Measurements from ENCODE around the gene PDE6A. TPM values are rescaled to one million over a fixed set of nuclear protein-coding genes. Genes with fewer than 3 reads are reported as not detected.

The PDE6A gene
- total RNA-seq, 1 donor from 2014 or later: 0.14 TPM

GRCh38 chr5:149961957-149962409 is 17.4 kb upstream of the PDE6A start:
- DNase-seq (ENCODE audit: low read depth) (peak; percentile 45), FAIRE-seq (no peak)
- H3K4me3 ChIP-seq (ENCODE audit: insufficient read depth, low read depth, low read length): no peak overlapping the region
- peak overlapping the region; percentile 91 for H3K4me3 Mint-ChIP-seq (ENCODE audit: unreplicated experiment)
- H3K79me2 ChIP-seq (ENCODE audit: insufficient read depth, low read length): peaks cover 7% of the 10 kb centered on the region
- TF ChIP-seq, protein P1, sequence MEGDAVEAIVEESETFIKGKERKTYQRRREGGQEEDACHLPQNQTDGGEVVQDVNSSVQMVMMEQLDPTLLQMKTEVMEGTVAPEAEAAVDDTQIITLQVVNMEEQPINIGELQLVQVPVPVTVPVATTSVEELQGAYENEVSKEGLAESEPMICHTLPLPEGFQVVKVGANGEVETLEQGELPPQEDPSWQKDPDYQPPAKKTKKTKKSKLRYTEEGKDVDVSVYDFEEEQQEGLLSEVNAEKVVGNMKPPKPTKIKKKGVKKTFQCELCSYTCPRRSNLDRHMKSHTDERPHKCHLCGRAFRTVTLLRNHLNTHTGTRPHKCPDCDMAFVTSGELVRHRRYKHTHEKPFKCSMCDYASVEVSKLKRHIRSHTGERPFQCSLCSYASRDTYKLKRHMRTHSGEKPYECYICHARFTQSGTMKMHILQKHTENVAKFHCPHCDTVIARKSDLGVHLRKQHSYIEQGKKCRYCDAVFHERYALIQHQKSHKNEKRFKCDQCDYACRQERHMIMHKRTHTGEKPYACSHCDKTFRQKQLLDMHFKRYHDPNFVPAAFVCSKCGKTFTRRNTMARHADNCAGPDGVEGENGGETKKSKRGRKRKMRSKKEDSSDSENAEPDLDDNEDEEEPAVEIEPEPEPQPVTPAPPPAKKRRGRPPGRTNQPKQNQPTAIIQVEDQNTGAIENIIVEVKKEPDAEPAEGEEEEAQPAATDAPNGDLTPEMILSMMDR (IDR thresholded peaks at IDR 0.05; ENCODE audit: insufficient read depth, low read depth, low read length): peak; percentile 74
- no peak for TF ChIP-seq EZH2 (IDR thresholded peaks at IDR 0.05; ENCODE audit: insufficient read depth, low read length)
- peaks cover 16% of the 10 kb centered on the region for H3K4me1 ChIP-seq (ENCODE audit: insufficient read depth, low read length)
- H3K36me3 Mint-ChIP-seq (ENCODE audit: low read depth, unreplicated experiment): no peaks in the 10 kb centered on the region
- peak overlapping the region; percentile 95 for H3K4me2 ChIP-seq (ENCODE audit: low read length)
- no peak overlapping the region for H2AFZ ChIP-seq (ENCODE audit: low read depth, low read length)
- no peaks in the 10 kb centered on the region for H3K27me3 Mint-ChIP-seq (ENCODE audit: low read depth, unreplicated experiment)
- H3K36me3 ChIP-seq (ENCODE audit: insufficient read depth, low read length): no peaks in the 10 kb centered on the region
- H3K27me3 ChIP-seq (ENCODE audit: insufficient read depth, low read length): no peaks in the 10 kb centered on the region
- no peak overlapping the region for H3K27ac ChIP-seq (ENCODE audit: low read depth, low read length)
- H3K4me1 Mint-ChIP-seq (ENCODE audit: low read depth, unreplicated experiment): peaks cover 16% of the 10 kb centered on the region
- no peak overlapping the region for H3K27ac Mint-ChIP-seq (ENCODE audit: unreplicated experiment)
- H4K20me1 ChIP-seq (ENCODE audit: insufficient read depth, low read length): peaks cover 13% of the 10 kb centered on the region
- H3K9ac ChIP-seq (ENCODE audit: low read length): peak overlapping the region; percentile 84
- H3K9me3 Mint-ChIP-seq (ENCODE audit: unreplicated experiment): no peaks in the 10 kb centered on the region
- H3K9me3 ChIP-seq (ENCODE audit: insufficient read depth, low read depth, low read length): no peaks in the 10 kb centered on the region

DNA sequence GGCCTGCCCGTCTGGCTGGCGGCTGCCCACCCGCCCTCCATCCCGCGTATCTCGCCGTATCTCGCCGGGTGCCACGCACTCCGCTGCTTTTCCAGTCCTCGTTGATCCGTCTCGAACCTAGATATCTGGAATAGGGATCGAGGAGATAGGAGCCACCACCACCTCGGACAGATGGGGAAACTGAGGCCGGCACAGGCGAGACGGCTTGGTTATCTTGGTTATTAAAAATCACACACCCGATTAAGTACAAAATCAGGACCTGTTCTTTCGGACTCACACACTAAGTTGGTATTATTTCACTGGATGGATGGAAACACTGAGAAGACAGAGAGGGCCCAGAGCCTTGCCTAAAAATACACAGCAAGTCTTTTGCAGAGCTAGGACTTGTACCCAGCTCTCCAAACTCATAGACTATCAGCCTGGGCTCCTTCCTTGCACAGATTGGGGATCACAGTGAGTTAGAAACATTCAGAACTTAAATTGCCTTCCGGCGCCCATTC is 16.6 kb upstream of the PDE6A start:
- peaks cover 7% of the 10 kb centered on the region for H3K79me2 ChIP-seq (ENCODE audit: insufficient read depth, low read length)
- no peaks in the 10 kb centered on the region for H3K27me3 ChIP-seq (ENCODE audit: insufficient read depth, low read length)
- DNase-seq (ENCODE audit: low read depth): no peak
- Mint-ChIP-seq H3K27ac (ENCODE audit: unreplicated experiment) (peak overlapping the region; percentile 42), H3K36me3 (ENCODE audit: low read depth, unreplicated experiment) (no peaks in the 10 kb centered on the region), H3K27me3 (ENCODE audit: low read depth, unreplicated experiment) (no peaks in the 10 kb centered on the region), H3K4me1 (ENCODE audit: low read depth, unreplicated experiment) (peaks cover 16% of the 10 kb centered on the region), H3K4me3 (ENCODE audit: unreplicated experiment) (peak overlapping the region; percentile 91), H3K9me3 (ENCODE audit: unreplicated experiment) (no peaks in the 10 kb centered on the region)
- H3K9ac ChIP-seq (ENCODE audit: low read length): peak overlapping the region; percentile 84
- H4K20me1 ChIP-seq (ENCODE audit: insufficient read depth, low read length): peaks cover 12% of the 10 kb centered on the region
- TF ChIP-seq EZH2 (IDR thresholded peaks at IDR 0.05; ENCODE audit: insufficient read depth, low read length): no peak
- TF ChIP-seq, protein P1 (IDR thresholded peaks at IDR 0.05; ENCODE audit: insufficient read depth, low read depth, low read length): no peak
- H2AFZ ChIP-seq (ENCODE audit: low read depth, low read length): peak overlapping the region; percentile 96
- peak overlapping the region; percentile 79 for H3K4me3 ChIP-seq (ENCODE audit: insufficient read depth, low read depth, low read length)
- H3K27ac ChIP-seq (ENCODE audit: low read depth, low read length): peak overlapping the region; percentile 42
- no peaks in the 10 kb centered on the region for H3K9me3 ChIP-seq (ENCODE audit: insufficient read depth, low read depth, low read length)
- H3K36me3 ChIP-seq (ENCODE audit: insufficient read depth, low read length): no peaks in the 10 kb centered on the region
- no peak for FAIRE-seq
- peak overlapping the region; percentile 95 for H3K4me2 ChIP-seq (ENCODE audit: low read length)
- peaks cover 16% of the 10 kb centered on the region for H3K4me1 ChIP-seq (ENCODE audit: insufficient read depth, low read length)
